GM19455 (cell line): ENCODE results near the gene RENBP.
"Not testable (repeated sequence)": the region's sequence is repeated elsewhere in the genome, so short reads cannot be mapped to it uniquely, and the experiment has no call there.

Experiments used
- ATAC-seq: cut with Tn5 transposase; IDR thresholded peaks from one replicate; pipeline ENCODE4 v1.9.1; 2021; ENCODE audit not compliant: unreplicated experiment

Gene RENBP

GRCh38 chrX:153944140-153944799 lies at the start of gene RENBP:
Gene RENBP, minus strand, starts transcription at chrX:153944643. Its CDS starts 33 bp downstream, at chrX:153944610.
- ATAC-seq: no peak

- ATAC-seq: no peak
Observed at GRCh38 chrX:153993978-153994377, 49.5 kb upstream of the RENBP start.

- no peak for ATAC-seq
Observed at GRCh38 chrX:153993079-153993478, 48.6 kb upstream of the RENBP start.

GRCh38 chrX:153992180-153992579 lies 47.7 kb upstream of the RENBP start:
- ATAC-seq: no peak

- ATAC-seq: no peak
Observed at GRCh38 chrX:153991013-153991580, 46.7 kb upstream of the RENBP start.

- no peak for ATAC-seq
Observed at GRCh38 chrX:153989973-153990655, 45.7 kb upstream of the RENBP start.

- ATAC-seq: no peak
Observed at GRCh38 chrX:153988493-153988892, 44.0 kb upstream of the RENBP start.

GRCh38 chrX:153984351-153985178 lies 40.1 kb upstream of the RENBP start:
- ATAC-seq: no peak

- no peak for ATAC-seq
Observed at GRCh38 chrX:153983321-153983801, 38.9 kb upstream of the RENBP start.

DNA sequence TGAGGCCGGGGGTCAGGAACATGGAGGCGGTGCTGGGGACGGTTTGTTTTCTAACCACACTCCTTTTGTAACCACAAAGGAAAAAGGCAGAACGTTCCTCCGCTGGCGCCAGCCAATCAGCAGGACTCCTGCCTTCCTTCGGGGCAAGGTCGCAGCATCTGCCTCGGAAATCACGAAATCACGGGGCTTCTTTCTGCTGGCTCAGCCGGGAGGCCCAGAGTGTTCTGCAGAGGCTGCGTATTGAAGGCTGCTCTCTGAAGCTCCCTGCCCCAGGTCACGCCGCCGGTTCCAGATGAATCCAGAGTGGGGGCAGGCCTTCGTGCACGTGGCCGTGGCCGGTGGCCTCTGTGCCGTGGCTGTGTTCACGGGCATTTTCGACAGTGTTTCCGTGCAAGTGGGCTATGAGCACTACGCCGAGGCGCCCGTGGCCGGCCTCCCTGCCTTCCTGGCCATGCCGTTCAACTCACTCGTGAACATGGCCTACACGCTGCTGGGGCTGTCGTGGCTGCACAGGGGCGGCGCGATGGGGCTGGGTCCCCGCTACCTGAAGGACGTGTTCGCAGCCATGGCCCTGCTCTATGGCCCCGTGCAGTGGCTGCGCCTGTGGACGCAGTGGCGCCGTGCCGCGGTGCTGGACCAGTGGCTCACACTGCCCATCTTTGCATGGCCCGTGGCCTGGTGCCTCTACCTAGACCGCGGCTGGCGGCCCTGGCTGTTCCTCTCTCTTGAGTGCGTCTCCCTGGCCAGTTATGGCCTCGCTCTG lies 37.5 kb upstream of the RENBP start:
- ATAC-seq: no peak

- no peak for ATAC-seq
Observed at GRCh38 chrX:153981231-153981630, 36.8 kb upstream of the RENBP start.

DNA sequence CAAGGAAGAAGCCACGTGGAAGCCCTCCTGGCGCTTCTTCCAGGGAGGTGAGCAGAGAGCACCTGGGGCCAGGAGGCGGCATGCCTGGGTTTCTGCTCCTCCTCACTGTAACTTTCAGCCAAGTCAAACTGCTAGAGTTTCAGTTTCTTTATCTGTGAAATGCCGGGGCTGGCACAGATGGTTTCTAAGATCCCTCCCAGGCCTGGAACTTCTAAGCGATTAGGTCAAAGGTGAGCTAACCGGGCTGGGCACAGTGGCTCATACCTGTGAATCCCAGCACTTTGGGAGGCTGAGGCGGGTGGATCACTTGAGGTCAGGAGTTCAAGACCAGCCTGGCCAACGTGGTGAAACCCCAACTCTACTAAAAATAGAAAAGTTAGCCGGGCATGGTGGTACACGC lies 36.0 kb upstream of the RENBP start:
- not testable (repeated sequence) for ATAC-seq

DNA sequence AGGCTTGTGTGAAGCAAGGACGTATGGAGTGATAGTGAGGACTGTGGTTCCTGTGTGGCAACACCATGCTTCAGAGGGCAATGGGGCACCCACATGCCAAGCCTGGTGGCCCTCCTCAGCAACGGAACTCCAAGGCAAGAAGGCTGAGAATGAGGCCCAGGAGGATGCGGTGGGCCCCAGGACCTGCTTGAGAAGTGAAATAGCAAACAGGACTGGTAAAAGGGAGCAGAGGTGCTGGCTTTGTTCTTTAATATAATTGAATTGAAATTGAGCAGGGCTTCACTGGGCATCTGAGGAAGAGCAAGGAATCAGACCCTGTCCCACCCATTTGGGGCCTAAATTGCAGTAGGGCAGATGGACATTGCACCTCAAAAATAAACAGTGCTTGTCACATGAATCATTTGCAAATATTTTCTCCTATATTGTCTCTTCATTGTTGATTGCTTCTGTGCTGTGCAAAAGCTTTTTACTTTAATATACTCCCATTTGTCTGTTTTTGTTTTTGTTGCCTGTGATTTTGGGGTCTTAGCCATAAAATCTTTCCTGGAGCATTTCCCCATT lies 30.4 kb upstream of the RENBP start:
- no peak for ATAC-seq

DNA sequence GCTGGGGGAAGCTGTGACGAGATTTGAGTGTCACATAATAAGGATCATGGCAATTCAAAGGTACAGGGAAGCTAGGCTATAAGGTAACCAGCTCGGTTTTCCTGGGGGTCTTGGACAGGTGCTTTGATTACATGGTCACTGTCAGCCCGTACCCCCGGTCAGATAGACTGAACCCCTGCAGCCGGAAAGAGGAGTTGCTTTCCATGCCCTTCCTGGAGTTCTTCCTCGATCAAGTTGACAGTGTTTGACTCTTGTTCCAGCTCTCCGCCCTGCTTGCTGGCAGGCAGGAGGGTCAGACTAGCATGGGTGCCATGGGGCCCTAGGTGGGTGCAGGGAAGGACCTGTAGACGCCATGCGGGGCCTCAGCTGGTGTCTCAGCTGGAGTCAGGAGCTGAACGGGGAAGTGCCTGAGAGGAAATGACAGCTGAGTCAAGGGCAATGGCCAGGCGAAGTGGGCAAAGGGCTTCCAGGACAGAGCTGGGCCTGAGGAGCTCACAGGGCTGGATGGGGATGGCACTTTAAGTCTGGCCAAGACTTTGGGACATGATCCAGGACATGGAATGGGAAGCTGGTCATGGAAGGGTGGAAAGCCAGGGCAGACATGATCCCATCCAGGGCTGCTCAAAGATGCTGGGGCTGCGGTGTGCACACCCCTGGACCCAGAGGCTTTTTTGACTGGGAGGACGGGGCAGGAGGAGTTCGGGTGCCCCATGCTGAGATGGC lies 29.7 kb upstream of the RENBP start:
- no peak for ATAC-seq

GRCh38 chrX:153973127-153974002 lies 28.9 kb upstream of the RENBP start:
- ATAC-seq: no peak

- ATAC-seq: peak; percentile 38
Observed at GRCh38 chrX:153972368-153973126, 28.1 kb upstream of the RENBP start, which contains the start of gene TMEM187. Gene TMEM187, plus strand, starts transcription at chrX:153972754. Its CDS starts 9,309 bp downstream, at chrX:153982063.

GRCh38 chrX:153971450-153972367 lies 27.3 kb upstream of the RENBP start, which contains the start of gene HCFC1:
Gene HCFC1, minus strand, starts transcription at chrX:153971818. Its CDS starts 978 bp downstream, at chrX:153970840.
- ATAC-seq: peak; percentile 45
